GM21515 (cell line): Measurements from ENCODE around the gene CPXM2.
"Not testable (repeated sequence)": the region's sequence is repeated elsewhere in the genome, so short reads cannot be mapped to it uniquely, and the experiment has no call there.

Experiments
- ATAC-seq: cut with Tn5 transposase; IDR thresholded peaks from one replicate; pipeline ENCODE4 v1.9.1; 2021; ENCODE audit not compliant: unreplicated experiment

The CPXM2 gene

DNA sequence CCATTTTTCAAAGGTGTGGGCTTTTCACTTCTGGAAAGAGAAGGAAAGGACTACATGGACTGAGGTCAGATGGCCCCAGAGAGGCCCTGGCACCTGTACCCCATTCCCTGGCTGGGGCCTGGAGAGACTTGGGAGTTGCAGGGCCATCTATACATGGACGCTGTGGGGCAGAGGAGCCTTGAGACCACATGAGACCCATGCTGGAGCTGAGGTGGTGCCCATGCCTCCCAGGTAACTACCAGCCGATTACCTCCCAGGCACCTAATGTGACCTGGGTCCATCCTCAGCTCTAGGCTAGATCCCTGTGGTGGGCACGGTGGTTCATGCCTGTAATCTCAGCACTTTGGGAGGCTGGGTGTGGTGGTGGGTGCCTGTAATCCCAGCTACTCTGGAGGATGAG, 144.2 kb downstream of the CPXM2 start:
- ATAC-seq, result no peak

DNA sequence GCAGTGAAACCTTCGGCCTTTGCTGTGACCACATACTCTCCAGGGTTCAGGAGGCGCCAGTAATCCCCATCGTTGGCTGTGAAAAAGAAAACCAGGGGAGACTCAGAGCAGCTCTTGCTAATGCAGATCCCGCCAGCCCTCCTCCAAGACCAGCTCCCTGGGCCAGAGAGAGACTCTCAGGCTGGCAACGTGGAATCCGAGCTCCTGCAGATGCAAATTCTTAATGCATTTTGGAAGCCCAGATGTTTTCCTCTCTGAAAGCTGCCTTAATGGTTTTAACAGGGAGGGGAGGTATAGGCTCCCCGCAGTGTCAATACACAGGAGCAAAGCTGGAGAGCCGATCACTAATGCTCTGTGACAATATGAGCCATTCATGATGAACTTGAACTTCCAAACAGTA, 144.7 kb downstream of the CPXM2 start:
- no peak for ATAC-seq

DNA sequence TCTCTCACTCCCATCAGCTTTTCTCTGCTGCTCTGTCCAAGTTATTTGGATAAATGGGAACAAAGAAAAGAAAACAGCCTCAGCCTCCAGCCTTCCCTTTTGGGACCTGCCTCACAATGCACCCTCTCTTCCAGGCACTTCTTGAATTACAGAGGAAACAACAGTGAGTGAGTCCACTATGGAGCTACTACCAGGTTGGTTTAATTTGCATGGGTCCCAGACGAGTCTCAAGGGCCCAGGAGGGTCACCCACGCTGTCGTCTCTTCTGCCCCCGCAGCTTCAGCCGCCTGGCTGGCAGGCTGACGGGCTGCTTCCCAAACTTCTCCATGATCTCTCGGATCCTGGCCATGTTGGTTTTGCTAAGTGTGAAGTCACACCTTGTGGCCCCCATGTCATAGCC, 145.1 kb downstream of the CPXM2 start:
- ATAC-seq, result no peak

DNA sequence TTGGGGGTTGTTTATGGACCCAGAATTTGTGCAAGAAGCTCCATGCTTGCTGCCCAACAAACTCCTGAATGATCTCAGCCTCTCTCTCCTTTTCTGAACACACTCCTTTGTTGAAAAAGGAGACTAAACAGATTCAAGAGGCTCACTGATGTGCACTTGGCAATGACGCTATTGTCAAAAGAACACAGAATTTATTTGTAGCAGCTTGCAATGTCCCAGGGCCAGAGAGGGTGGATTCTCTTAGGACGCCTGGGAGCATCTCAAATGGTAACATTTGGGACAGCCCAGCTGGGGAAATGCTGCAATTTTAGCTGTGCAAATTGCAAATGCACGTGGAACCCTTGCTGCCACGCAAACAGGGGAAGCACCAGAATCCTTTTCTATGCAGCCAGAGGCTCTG, 145.5 kb downstream of the CPXM2 start:
- ATAC-seq, result no peak

DNA sequence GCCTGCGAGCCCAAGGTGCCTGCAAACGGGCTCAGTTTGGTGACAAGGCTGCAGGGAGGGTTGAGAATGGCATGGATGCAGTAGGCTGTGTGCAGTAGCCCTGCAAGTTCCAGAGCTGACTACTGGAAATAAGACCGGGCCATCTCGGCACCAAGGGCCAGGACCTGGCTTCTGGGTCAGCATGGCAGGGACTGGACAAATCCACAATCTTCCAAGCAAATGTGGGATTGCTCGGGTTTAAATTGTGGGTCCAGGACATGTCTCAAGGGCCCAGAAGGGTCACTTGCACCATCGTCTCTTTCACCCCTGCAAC, 147.4 kb downstream of the CPXM2 start:
- no peak for ATAC-seq

DNA sequence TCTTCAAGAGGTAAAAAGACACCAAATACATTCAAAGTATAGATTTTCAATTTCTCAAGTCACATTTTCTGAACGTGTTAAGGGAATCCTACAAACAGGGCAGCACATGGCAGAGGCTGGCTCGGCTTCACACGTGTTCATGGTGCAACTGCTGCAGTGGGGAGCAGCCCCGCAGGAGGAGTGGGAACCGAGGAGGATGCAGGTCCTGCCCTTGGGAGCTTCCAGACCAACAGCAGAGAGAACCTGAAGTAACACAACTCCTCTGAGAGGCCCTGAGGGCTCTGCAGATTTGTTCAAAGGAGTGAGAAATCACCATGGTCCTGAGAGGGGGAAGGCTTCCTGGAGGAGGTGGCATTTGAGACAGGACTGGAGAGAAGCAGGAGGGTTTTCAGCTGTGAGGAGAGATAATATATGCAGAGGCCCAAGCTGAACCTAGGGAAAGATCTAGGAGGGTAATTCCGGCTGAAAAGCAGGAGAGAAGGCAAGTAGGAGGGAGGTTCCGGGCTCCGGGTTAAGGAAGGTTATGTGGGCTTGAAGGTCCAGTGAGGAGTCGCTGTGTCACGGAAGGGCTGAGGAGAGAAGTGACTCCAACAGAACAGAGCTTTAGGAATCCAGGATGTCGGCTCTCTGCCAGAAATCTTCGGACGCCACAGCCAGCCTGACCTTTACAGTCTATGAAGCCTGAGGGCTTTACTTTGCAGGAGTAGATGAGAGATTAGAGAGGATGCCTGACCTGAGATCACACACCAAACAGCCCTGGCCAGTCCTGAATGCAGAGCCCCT, 148.0 kb downstream of the CPXM2 start:
- no peak for ATAC-seq

DNA sequence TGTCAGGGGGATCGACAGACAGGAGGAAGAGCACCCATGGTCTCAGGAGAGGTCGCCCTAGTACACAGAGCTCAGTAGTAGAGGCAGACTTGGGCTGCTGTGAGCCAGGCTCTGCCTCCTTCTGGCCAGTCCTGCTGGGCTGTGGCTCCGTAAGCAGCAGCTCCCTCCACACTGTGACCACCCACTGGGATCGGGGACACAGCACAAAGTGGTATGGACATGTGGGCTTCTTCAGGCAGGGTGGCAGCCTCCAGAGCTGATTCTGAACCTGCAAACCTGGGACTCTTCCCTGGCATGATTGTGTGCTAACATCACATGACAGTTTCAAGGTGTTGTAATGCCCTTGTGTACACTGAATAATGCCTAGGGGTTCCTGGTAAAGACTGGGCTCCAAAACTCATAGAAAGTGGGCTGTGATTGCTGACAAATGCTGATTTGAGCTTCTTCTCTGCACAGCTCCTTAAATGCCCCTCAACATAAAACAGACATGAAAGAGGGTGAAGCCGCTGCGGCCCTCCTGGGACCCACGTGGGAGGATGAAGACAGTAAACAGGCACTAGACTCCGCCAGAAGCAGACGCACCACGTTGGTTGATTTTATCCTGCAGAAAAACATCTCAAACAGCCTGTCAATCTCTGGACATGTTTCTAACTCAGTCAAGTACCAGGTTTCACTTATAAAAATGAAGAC, 148.7 kb downstream of the CPXM2 start:
- ATAC-seq, result no peak

DNA sequence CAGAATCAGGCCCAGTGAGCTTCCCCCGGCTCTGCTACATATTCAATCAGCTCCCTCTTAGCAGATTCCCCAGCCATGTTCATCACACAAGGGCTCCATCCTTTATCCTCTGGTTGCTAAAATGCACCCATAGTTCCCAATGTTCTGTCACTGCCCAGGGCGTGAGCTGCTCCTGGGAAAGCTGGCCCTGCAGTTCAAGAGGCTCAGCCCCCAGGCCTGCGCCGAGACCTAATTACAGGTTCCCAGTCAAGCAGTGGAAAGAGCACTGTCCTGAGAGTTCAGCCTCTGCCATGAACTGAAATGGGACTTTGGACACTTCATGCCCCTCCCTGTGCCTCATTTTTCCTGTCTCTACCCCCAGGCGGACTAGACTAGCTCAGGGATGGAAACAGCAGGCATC, 149.9 kb downstream of the CPXM2 start:
- ATAC-seq, result no peak

DNA sequence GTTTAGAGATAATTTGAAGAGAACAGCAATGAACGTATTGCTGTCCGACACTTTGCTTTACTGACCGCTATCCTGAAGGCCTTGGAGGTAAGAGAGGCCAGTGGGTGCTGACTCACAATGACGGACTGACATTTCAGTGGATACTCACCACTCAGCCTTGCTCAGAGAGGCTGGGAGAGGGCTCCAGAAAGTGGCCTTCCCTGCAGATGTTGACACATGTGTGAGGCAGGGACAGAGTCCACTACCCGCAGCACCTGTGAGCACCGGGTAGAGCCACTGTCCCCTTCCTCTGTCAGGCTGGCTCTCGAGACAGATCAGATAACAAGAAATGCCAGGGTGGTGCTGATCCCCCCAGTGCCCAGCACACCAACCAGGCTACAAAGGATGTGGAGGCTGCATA, 150.5 kb downstream of the CPXM2 start:
- ATAC-seq, result no peak

DNA sequence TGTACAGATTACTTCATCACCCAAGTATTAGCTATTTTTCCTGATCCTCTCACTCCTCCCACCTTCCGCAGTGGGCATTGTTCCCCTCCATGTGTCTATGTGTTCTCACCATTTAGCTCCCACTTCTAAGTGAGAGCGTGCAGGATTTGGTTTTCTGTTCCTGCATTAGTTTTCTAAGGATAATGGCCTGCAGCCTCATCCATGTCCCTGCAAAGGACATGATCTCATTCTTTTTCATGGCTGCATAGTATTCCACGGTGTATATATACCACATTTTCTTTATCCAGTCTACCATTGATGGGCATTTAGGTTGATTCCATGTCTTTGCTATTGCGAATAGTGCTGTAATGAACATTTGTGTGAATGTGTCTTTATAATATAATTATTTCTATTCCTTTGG, 154.7 kb downstream of the CPXM2 start:
- not testable (repeated sequence) for ATAC-seq

DNA sequence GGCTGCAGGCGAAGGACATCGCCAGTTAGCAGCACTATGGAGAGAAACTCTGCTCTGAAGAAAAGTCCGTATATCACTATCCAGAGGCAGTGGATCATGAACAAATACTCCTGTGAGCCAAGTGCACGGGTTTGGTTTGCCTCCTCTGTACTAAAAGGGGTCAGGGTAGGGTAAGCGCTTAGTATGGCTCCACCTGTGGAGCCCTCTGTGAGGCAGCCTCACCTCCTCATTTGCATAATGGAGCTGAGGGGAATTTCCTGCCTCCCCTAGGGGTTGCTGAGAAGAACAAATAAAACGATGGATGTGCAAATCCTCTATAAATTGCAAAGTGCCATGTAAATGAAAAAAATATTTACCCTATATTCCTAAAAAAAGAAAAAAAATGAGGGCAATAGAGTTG, 162.1 kb downstream of the CPXM2 start:
- ATAC-seq, result no peak

DNA sequence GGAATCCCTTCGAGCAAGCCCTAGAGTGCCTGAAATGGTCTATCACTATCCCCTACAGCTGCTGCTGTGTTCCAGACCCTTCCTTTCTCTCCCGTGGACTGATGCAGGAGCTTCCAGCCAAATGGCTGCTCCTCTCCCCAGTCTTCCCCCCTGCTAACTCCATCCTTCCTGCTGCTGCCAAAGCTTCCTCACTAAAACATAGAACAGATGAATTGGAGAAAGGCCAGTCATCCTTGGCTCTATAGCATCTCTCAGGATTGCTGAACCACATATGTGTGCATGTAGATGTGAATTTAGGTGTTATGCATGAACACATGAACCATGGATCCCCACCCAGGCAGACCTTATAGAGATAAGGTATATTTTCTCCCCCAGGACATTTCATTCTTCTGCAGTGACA, 164.8 kb downstream of the CPXM2 start:
- ATAC-seq, result no peak

DNA sequence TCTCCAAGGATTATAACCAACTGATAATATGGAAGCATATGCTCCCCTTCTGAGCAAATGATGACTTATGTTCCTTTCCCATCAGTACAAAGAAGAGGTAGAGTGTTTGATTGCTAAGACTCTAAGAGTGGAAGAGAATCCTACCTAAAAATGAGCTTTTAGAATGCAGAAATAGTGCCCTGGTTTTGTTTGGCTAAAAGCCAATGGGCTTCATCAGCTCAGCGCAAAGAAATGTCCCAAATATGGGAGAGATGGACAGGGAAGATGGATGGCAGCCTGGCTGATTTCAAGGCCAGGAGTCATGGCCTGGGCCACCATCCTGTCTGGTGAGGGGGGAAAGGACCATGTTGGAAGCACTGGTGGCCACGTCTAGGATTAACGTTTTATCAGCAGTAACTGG, 165.2 kb downstream of the CPXM2 start:
- ATAC-seq, result no peak

DNA sequence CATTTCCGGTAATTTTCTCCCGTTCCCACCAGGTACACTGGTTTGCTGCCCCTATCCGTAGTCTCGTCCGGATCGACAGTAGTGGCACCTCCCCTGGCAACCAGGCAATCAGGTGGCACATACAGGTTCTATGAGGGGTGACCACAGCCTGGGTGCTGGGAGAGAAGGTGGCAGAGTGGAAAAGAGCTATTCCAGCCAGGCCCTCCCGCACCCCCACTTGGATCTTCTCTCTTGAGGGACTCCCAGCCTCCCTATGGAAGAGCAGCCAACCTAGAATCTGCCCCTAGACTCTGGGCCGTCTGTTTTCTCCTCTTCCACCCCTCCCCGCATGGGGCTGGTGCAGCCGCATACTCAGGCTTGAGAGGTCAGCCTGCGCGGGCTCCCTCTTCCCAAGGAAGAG, 166.9 kb downstream of the CPXM2 start:
- no peak for ATAC-seq

DNA sequence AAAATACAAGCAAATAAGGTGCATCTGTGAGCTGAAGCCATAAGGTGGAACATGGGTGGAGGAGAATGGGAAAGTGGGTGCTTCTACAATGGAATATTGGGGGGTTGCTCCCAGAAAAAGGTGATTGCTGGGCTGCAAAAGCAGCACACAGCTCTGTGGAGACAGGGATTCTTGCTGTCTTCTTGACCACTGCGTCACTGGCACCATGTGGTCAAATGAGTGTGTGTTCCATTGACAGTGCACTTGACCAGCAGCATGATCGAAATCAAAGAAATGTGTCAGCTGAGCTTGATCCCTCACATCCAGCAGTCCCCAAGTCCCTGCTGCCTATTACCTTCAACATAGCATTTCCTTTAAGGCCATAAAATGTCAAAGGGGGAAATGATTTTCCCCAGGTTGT, 169.3 kb downstream of the CPXM2 start:
- ATAC-seq, result no peak

DNA sequence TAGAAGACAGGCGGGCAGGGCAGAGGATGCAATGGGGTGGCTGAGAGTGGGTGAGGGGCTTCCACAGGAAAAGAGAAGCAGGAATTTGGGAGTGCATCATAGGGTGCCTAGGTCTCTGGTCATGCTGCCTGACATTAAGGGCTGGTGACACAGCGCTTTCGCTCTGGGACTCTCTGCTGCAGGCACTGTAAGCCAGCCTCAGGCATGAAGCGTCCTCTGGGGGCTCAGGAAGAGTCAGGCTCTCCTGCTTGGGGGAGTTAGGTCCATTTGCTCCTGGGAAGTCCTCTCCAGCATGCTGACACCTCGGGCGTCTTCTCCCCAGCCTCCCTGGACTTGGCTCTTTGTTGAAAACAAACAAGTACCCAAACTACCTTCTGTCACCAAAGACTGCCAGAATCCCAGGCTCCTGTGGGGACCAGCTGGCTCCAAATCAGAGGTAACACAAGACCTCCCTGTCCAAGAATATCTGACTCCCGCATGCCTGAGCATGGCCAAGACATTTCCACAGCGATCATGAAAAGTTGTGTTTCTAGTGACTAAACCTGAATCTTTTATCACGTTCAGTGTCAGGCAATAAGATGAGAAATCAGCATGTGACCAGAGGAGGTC, 170.1 kb downstream of the CPXM2 start:
- ATAC-seq, result no peak

DNA sequence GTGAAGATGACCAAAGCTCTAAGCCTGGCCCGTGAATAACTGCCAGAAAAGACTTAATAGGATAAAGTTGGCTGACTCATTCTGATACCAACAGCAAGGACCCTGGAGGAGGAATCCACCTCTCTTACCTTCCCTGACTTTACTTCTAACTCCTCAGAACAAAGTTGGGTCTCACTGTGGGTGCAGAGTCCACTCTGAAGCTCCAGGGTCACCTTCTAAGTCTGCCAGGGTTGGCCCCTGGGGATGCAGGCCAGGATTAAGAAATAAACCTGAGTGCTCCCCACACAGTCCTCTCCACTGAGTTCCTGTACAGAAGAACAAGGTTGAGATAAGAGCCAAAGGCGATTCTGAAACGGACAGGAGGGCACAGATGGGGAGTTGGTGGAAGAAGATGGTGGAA, 171.1 kb downstream of the CPXM2 start:
- no peak for ATAC-seq

DNA sequence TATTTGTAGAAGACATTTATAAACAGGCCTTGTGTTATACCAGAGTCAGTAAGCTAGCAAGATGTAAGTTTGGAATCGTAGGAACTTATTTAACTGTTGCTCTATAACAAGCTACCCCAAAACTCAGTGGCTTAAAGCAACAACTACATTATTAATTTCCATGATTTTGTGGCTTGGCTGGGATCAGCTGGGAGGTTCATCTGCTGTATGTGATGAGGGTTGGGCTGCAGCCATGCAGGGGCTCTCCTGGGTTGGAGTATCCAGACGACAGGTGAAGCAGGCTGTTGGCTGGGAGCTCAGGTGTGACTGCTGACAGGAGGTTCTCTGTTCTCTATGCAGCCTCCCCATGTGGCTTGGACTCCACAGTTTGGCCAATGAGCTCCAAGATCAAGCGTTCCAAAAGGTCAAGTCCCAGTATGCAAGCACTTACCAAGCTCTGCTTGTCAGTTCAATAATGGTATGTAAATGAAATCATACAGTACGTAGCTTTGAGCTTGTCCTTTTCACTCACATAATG, 173.0 kb downstream of the CPXM2 start:
- ATAC-seq, result no peak

DNA sequence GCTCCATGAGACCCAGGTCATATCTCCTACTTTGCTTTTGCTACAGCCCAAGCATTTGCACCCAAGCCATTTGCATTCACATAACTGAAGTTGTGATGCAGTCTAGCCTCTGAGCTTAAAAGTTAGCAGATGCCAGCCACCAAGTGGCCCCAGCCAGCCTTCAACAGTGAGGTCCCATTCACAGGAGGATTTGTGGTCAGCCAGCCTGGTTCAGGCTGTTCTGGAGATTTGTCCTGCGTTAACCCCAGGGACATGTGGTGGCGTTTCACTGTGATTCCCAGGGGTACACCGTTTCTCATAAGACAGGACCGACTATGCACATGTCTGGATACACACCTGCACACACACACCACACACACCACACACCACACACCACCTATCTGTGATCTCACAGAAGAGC, 174.3 kb downstream of the CPXM2 start:
- no peak for ATAC-seq

DNA sequence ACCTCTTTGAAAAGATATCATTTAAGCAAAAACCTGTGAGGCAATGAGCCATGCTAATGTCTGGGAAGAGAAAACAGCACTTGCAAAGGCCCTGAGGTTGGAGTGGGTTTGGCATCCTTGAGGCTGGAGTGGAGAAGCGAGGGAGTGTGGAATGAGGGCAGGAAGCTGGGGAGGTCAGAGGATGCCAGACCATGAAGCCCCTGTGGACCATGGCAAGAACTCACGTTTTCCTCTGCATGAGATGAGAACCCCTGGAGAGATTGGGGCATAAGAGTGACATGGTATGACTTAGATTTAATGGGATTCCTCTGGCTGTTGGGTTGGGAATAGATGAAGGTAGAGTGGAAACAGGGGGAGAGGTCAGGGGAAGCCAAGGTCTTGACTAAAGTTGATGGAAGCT, 176.1 kb downstream of the CPXM2 start:
- ATAC-seq, result no peak

DNA sequence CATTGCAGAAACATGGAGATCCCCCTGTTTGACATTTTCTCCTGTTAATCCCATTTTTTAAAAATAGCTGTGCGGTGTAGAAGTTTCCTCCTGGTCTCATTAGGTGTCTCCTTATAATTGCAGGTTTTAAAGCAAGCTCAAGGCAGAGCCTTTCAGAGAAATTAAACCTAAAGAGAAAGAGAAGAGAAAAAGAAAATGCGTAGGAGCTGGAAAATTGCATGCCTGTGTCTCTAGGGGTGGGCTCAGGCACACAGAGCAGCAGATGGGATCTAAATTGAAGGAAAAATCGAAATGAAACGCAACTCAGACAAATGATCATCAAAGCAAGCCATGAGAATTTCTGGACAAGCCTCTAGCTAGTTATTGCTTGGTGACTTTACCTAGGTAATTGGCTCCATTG, 185.4 kb downstream of the CPXM2 start:
- no peak for ATAC-seq

DNA sequence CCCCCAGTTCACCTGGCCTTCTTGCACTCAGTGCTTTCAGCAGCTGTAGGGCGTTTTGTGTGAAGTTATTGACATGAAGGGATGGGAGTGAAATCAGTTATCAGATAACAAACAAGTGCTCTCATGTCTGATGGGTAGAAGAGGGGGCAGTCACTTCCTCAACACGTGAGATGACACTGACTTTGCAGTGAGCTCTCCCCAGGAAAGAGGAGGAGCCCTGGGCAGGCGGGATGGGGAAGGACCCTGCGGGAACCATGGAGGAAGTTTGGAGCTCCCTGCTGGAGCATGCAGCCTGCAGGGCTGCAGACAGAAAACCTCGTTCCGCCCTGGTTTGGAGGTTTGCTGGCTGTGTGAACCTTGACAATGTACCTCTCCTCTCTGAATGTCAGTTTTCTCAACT, 186.8 kb downstream of the CPXM2 start:
- no peak for ATAC-seq
